Hippocampal formation (tissue), 2 donors: ENCODE data around the gene TREML2.

Experiments
- DNase-seq, 2 donors: peaks; one replicate each; lab custom pipeline; 2025; lab: John Stamatoyannopoulos, UW

TREML2 gene

GRCh38 chr6:41177287-41177686, 23.7 kb downstream of the TREML2 start:
- no peak for DNase-seq

- DNase-seq: no peak
Measured at GRCh38 chr6:41176189-41176588, 24.8 kb downstream of the TREML2 start.

- no peak for DNase-seq
Measured at GRCh38 chr6:41175084-41175483, 25.9 kb downstream of the TREML2 start.

- no peak for DNase-seq
Measured at GRCh38 chr6:41174610-41175009, 26.3 kb downstream of the TREML2 start.

GRCh38 chr6:41171908-41172307, 29.0 kb downstream of the TREML2 start:
- no peak for DNase-seq

- no peak for DNase-seq
Measured at GRCh38 chr6:41170547-41171160, 30.3 kb downstream of the TREML2 start.

- DNase-seq: no peak
Measured at GRCh38 chr6:41167173-41167963, 33.6 kb downstream of the TREML2 start.

- DNase-seq: no peak
Measured at GRCh38 chr6:41164551-41165120, 36.3 kb downstream of the TREML2 start.

- no peak for DNase-seq
Measured at GRCh38 chr6:41163419-41163717, 37.6 kb downstream of the TREML2 start.

GRCh38 chr6:41162687-41163418, 38.1 kb downstream of the TREML2 start, which contains the start of gene TREM2:
TSS of gene TREM2 (minus strand) at chr6:41163116. CDS start at chr6:41163082, 34 bp downstream.
- DNase-seq: no peak

- DNase-seq: peak in 1 of 2 donors; percentile 18
Measured at GRCh38 chr6:41161851-41162552, 38.9 kb downstream of the TREML2 start.

- DNase-seq: no peak
Measured at GRCh38 chr6:41161380-41161779, 39.6 kb downstream of the TREML2 start.

- DNase-seq: no peak
Measured at GRCh38 chr6:41160933-41161332, 40.0 kb downstream of the TREML2 start.

- no peak for DNase-seq
Measured at GRCh38 chr6:41159415-41160082, 41.4 kb downstream of the TREML2 start.

- peak in 1 of 2 donors; percentile 12 for DNase-seq
Measured at GRCh38 chr6:41157323-41157722, 43.6 kb downstream of the TREML2 start.

GRCh38 chr6:41156771-41157170, 44.2 kb downstream of the TREML2 start:
- no peak for DNase-seq

GRCh38 chr6:41156001-41156400, 44.9 kb downstream of the TREML2 start:
- no peak for DNase-seq

- DNase-seq: no peak
Measured at GRCh38 chr6:41155132-41155805, 45.7 kb downstream of the TREML2 start.

- DNase-seq: no peak
Measured at GRCh38 chr6:41153992-41154625, 46.8 kb downstream of the TREML2 start, which contains the start of gene TREML1. TSS of gene TREML1 (minus strand) at chr6:41154347. CDS start at chr6:41154288, 59 bp downstream.

GRCh38 chr6:41153451-41153850, 47.5 kb downstream of the TREML2 start:
- no peak for DNase-seq
